Measurements from ENCODE around the gene PPIP5K2.

DNA sequence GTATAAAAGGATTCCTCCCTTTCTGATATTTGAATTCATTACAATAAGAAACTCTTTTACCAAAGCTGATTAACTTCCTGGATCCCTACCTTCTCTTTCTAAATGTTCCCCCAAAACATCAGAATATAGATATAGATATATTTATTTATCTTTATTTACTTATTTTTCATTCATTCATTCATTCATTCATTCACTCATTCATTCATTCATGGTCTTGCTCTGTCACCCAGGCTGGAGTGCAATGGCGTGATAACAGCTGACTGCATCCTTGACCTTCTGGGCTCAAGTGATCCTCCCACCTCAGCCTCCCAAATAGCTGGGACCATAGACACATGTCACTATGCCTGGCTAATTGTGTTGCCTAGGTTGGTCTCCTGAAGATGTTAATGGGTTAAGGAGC lies 30.8 kb upstream of the PPIP5K2 start:
- TF ChIP-seq, protein P1, sequence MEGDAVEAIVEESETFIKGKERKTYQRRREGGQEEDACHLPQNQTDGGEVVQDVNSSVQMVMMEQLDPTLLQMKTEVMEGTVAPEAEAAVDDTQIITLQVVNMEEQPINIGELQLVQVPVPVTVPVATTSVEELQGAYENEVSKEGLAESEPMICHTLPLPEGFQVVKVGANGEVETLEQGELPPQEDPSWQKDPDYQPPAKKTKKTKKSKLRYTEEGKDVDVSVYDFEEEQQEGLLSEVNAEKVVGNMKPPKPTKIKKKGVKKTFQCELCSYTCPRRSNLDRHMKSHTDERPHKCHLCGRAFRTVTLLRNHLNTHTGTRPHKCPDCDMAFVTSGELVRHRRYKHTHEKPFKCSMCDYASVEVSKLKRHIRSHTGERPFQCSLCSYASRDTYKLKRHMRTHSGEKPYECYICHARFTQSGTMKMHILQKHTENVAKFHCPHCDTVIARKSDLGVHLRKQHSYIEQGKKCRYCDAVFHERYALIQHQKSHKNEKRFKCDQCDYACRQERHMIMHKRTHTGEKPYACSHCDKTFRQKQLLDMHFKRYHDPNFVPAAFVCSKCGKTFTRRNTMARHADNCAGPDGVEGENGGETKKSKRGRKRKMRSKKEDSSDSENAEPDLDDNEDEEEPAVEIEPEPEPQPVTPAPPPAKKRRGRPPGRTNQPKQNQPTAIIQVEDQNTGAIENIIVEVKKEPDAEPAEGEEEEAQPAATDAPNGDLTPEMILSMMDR (conservative IDR thresholded peaks at IDR 0.05; ENCODE audit: low read depth, low read length), result no peak
- TF ChIP-seq EZH2 (IDR thresholded peaks at IDR 0.05; ENCODE audit: low read length, unreplicated experiment), result no peak

All from PC-3 (cell line).